Cerebellar cortex (tissue), 1 donor: ENCODE data around the gene DMC1.

Source experiments
- DNase-seq: peaks from one replicate; pipeline ENCODE4 v3.0.0-alpha.2; 2015; ENCODE audit warnings: low spot score

DMC1 gene

GRCh38 chr22:38567531-38568285, 2.3 kb downstream of the DMC1 start:
- peak; percentile 20 for DNase-seq

- DNase-seq, result peak; percentile 78
Measured at GRCh38 chr22:38566726-38567504, 3.1 kb downstream of the DMC1 start.

GRCh38 chr22:38565441-38565840, 4.5 kb downstream of the DMC1 start:
- no peak for DNase-seq

GRCh38 chr22:38564669-38565068, 5.3 kb downstream of the DMC1 start:
- DNase-seq, result no peak

GRCh38 chr22:38554281-38554680, 15.7 kb downstream of the DMC1 start:
- no peak for DNase-seq

GRCh38 chr22:38549101-38549894, 20.7 kb downstream of the DMC1 start:
- DNase-seq, result no peak

- no peak for DNase-seq
Measured at GRCh38 chr22:38540701-38541100, 29.3 kb downstream of the DMC1 start.

- no peak for DNase-seq
Measured at GRCh38 chr22:38531251-38531938, 38.6 kb downstream of the DMC1 start.

GRCh38 chr22:38524429-38524828, 45.6 kb downstream of the DMC1 start:
- no peak for DNase-seq

- DNase-seq, result no peak
Measured at GRCh38 chr22:38523479-38523878, 46.5 kb downstream of the DMC1 start.

GRCh38 chr22:38523029-38523428, 47.0 kb downstream of the DMC1 start:
- DNase-seq, result no peak

GRCh38 chr22:38519453-38520250, 50.3 kb downstream of the DMC1 start:
- no peak for DNase-seq

- DNase-seq, result no peak
Measured at GRCh38 chr22:38518620-38519019, 51.4 kb downstream of the DMC1 start.

GRCh38 chr22:38513063-38513462, 56.9 kb downstream of the DMC1 start:
- peak; percentile 34 for DNase-seq

GRCh38 chr22:38510416-38510970, 59.5 kb downstream of the DMC1 start:
- no peak for DNase-seq

GRCh38 chr22:38506118-38506962, 63.6 kb downstream of the DMC1 start, which contains the start of gene DDX17:
DDX17 (minus strand) TSS chr22:38506311.
- DNase-seq, result peak; percentile 99

GRCh38 chr22:38505541-38506117, 64.4 kb downstream of the DMC1 start:
- DNase-seq, result peak; percentile 44

GRCh38 chr22:38504731-38505540, 65.0 kb downstream of the DMC1 start:
- no peak for DNase-seq

- no peak for DNase-seq
Measured at GRCh38 chr22:38503021-38503420, 67.0 kb downstream of the DMC1 start.
